Lower leg skin (tissue), 3 donors: ENCODE results near the gene POLR3K.

Experiments used
- POLR2A ChIP-seq, 2 donors: fragments of 450-650 bp; IDR thresholded peaks; one replicate each; pipeline ENCODE4 v1.6.1; 2016 to 2017; ENCODE audit warnings: antibody characterized with exemption in 2 of 2, mild to moderate bottlenecking in 1 of 2, moderate library complexity in 1 of 2
- TF ChIP-seq, protein P1 (sequence below), 3 donors: fragments of 450-650 bp; IDR thresholded peaks; one replicate each; pipeline ENCODE4 v1.5.1; 2016; ENCODE audit warnings: antibody characterized with exemption in 3 of 3, mild to moderate bottlenecking in 3 of 3, moderate library complexity in 2 of 3

DNA sequence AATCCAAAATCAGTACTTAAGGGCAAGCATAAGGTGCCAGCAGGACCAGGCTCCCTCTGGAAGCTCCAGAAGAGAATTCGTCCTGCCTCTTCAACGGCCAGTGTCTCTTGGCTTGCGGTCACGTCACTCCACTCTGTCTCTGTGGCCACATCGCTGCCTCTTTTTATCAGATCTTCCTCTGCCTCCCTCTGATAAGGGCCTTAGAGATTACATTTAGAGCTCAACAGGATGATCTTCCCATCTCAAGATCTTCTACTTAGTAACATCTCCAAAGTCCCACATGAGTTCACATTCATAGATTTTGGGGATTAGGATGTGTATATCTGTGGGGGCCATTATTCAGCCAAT lies 41.5 kb upstream of the POLR3K start:
- TF ChIP-seq, protein P1, sequence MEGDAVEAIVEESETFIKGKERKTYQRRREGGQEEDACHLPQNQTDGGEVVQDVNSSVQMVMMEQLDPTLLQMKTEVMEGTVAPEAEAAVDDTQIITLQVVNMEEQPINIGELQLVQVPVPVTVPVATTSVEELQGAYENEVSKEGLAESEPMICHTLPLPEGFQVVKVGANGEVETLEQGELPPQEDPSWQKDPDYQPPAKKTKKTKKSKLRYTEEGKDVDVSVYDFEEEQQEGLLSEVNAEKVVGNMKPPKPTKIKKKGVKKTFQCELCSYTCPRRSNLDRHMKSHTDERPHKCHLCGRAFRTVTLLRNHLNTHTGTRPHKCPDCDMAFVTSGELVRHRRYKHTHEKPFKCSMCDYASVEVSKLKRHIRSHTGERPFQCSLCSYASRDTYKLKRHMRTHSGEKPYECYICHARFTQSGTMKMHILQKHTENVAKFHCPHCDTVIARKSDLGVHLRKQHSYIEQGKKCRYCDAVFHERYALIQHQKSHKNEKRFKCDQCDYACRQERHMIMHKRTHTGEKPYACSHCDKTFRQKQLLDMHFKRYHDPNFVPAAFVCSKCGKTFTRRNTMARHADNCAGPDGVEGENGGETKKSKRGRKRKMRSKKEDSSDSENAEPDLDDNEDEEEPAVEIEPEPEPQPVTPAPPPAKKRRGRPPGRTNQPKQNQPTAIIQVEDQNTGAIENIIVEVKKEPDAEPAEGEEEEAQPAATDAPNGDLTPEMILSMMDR (IDR thresholded peaks at IDR 0.05): no peak
- TF ChIP-seq POLR2A (IDR thresholded peaks at IDR 0.05): no peak
